GM10248 (cell line): ENCODE results near the gene OR10C1.

ENCODE experiments used
- CTCF ChIA-PET: fragments of 300-600 bp; sonication (Branson Sonifier 250); formaldehyde crosslinking; extraction: SDS; loops from one replicate; lab custom pipeline; 2021; ENCODE audit warnings: antibody characterized with exemption; lab: Yijun Ruan, JAX
- POLR2A ChIA-PET: fragments of 350-650 bp; sonication (Branson Sonifier 250); formaldehyde crosslinking; extraction: SDS; loops from one replicate; lab custom pipeline; 2020; ENCODE audit warnings: antibody characterized with exemption; lab: Yijun Ruan, JAX
- DNase-seq: peaks from one replicate; pipeline ENCODE4 v3.0.0; 2012; ENCODE audit errors: extremely low spot score
- CTCF ChIP-seq: IDR thresholded peaks from 2 replicates; pipeline ENCODE4 v1.5.1; 2012; ENCODE audit warnings: mild to moderate bottlenecking, low read depth; ENCODE audit errors: extremely low read depth, missing control alignments, control extremely low read depth

Gene OR10C1

GRCh38 chr6:29483735-29484134 is 44.6 kb downstream of the OR10C1 start:
- DNase-seq: no peak
- ChIA-PET CTCF (no interaction called here), POLR2A (no interaction called here)
- TF ChIP-seq CTCF: no peak

GRCh38 chr6:29486577-29486976 is 47.5 kb downstream of the OR10C1 start:
- DNase-seq: no peak
- POLR2A ChIA-PET: no interaction called here
- CTCF ChIA-PET: no interaction called here
- TF ChIP-seq CTCF: no peak

DNA sequence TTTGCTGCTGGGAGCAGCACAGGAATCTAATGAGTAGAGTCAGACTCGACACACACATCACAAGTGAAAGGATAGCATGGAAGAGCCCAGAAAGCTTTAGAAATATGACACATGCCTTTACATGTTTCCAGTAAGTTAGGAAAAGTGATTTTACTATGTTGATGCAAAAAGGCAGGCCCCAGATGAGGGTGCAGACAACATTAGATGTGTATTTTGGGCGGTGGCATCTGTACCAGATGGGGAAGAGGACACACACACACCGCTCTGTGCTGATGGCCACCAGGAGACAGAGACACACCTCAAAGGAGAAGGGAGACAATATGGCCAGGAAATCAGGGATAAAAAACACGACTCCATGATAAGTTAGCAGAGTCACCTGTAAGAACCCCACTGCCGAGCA is 48.0 kb downstream of the OR10C1 start:
- TF ChIP-seq CTCF: no peak
- DNase-seq: no peak
- ChIA-PET CTCF (no interaction called here), POLR2A (no interaction called here)

GRCh38 chr6:29487660-29488059 is 48.6 kb downstream of the OR10C1 start, which contains the start of gene MAS1L:
MAS1L (minus strand) TSS chr6:29487956; CDS start chr6:29487902, 54 bp downstream.
- no peak for DNase-seq
- ChIA-PET POLR2A (no interaction called here), CTCF (interaction anchor here (1.0 kb wide), 1 partner anchor 34 kb away, joined by 3 read pairs; no protein-coding TSS in a partner anchor)
- TF ChIP-seq CTCF: no peak

DNA sequence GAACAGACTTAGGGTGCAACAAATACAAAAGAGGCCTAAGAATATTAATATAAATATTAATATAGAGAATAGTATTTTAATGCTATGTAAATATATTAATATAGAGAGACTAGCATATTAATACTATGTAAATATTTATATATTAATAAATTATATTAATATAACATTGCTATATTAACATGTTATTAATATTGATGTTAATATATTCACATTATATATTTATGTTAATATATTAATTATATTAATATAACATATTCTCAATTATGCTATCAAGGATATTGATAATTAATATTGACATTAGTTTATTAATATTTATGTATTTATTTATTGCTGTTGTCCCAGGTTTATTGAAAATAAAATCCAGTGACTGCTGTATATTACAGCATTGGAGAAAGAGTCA is 49.8 kb downstream of the OR10C1 start:
- no peak for DNase-seq
- POLR2A ChIA-PET: no interaction called here
- TF ChIP-seq CTCF: no peak
- CTCF ChIA-PET: interaction anchor here (1.0 to 1.1 kb wide), 2 partner anchors 12 to 35 kb away, joined by 3 read pairs; no protein-coding TSS in a partner anchor

GRCh38 chr6:29489286-29489685 is 50.2 kb downstream of the OR10C1 start:
- TF ChIP-seq CTCF: no peak
- ChIA-PET CTCF (interaction anchor here (1.1 kb wide), 1 partner anchor 12 kb away, joined by 3 read pairs; no protein-coding TSS in a partner anchor), POLR2A (no interaction called here)
- no peak for DNase-seq
